ENCODE data around the gene PLEKHG2. TPM values are rescaled to one million over a fixed set of nuclear protein-coding genes. Genes with fewer than 3 reads are reported as not detected.

PLEKHG2 gene
- total and polyA plus RNA-seq, 4 donors = 2.1 to 4.5 (median 3.0) TPM

DNA sequence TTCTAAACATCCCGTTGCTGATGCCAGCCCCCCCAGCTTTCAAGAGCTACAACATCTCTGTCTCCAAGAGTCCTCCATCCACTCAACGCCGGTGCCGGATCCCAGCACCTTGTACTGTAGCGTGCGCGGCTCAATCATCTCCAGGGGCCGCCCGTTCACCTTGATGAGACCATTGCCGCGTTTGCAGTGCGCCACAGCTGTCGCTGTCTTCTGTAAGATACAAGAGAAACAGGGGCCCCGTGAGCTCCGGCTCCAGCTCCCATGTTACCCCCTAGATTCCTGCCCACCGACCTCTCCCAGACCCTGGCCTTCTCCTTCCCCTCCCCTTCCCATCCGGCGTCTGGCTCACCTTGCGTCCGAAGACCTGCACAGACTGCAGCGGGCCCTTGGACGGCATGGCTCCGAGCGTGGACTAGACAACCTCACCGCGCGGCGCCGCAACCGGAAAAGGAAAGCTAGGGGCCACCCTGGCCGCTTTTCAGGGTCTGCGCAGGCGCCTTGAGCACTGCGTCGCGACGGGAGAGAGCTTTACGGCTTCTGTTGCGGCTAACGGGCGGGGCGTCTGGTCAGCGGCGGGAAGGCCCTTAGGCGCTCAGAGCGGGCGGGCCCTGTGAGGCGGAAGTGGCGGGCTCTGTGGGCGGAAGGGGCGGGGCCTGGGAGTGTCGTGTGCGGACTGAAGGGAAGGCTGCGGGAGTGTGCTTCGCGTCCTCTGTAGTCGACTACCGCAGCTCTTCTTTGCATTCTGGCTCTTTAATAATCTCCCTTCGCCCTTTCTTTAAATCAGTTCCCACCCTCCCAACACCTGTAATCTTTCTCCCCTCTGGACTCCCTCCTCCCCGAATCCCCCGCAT, 23.3 kb downstream of the PLEKHG2 start, which contains the start of gene RPS16 (continued):
- TF ChIP-seq, protein P1, sequence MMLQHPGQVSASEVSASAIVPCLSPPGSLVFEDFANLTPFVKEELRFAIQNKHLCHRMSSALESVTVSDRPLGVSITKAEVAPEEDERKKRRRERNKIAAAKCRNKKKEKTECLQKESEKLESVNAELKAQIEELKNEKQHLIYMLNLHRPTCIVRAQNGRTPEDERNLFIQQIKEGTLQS (IDR thresholded peaks at IDR 0.05) = no peak

DNA sequence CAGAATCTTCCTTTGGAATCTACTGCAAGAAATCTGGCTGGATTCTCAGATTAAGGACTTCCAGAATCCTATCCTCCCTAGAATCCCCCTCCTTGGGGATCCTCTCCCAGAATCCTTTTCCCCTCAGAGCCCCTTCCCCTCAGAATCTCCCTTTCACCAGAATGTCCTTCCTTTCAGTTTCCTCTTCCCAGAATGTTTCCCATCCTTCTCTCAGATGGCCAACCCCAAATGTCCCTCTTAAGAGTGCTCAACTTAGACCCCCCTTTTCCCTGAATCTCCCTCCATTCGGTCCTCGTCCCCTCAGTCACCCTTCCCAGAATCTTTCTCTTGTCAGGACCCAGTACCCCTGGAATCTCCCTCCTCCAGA, 23.9 kb downstream of the PLEKHG2 start:
- Histone ChIP-seq H3K27me3 (ENCODE audit: control insufficient read depth in 4 of 4, insufficient read depth in 4 of 4, low read length in 3 of 4) (no peaks in the 10 kb centered on the region), H3K9ac (ENCODE audit: low read depth in 1 of 2, low read length in 2 of 2) (peak overlapping the region; percentile 86 to 91), H3K4me1 (ENCODE audit: control insufficient read depth in 4 of 4, insufficient read depth in 4 of 4, low read length in 3 of 4) (peaks cover 4 to 32% (median 17%) of the 10 kb centered on the region in 4 donors), H3K9me3 (ENCODE audit: control insufficient read depth in 4 of 4, low read length in 3 of 4) (no peaks in the 10 kb centered on the region), H3K27ac (ENCODE audit: low read depth in 1 of 2, low read length in 2 of 2) (peak overlapping the region; percentile 79 to 81), H3K36me3 (ENCODE audit: control insufficient read depth in 4 of 4, insufficient read depth in 3 of 4, low read depth in 1 of 4, low read length in 3 of 4) (peaks cover 15 to 24% (median 17%) of the 10 kb centered on the region in 4 donors), H3K4me3 (ENCODE audit: low read depth in 1 of 3, low read length in 3 of 3) (peak overlapping the region; percentile 56 to 62 (median 58))
- TF ChIP-seq FOXA1 (IDR thresholded peaks at IDR 0.05) = no peak
- TF ChIP-seq, protein P2, sequence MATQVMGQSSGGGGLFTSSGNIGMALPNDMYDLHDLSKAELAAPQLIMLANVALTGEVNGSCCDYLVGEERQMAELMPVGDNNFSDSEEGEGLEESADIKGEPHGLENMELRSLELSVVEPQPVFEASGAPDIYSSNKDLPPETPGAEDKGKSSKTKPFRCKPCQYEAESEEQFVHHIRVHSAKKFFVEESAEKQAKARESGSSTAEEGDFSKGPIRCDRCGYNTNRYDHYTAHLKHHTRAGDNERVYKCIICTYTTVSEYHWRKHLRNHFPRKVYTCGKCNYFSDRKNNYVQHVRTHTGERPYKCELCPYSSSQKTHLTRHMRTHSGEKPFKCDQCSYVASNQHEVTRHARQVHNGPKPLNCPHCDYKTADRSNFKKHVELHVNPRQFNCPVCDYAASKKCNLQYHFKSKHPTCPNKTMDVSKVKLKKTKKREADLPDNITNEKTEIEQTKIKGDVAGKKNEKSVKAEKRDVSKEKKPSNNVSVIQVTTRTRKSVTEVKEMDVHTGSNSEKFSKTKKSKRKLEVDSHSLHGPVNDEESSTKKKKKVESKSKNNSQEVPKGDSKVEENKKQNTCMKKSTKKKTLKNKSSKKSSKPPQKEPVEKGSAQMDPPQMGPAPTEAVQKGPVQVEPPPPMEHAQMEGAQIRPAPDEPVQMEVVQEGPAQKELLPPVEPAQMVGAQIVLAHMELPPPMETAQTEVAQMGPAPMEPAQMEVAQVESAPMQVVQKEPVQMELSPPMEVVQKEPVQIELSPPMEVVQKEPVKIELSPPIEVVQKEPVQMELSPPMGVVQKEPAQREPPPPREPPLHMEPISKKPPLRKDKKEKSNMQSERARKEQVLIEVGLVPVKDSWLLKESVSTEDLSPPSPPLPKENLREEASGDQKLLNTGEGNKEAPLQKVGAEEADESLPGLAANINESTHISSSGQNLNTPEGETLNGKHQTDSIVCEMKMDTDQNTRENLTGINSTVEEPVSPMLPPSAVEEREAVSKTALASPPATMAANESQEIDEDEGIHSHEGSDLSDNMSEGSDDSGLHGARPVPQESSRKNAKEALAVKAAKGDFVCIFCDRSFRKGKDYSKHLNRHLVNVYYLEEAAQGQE (IDR thresholded peaks at IDR 0.05) = no peak
- TF ChIP-seq HNF4G (IDR thresholded peaks at IDR 0.05) = no peak
- no peak for TF ChIP-seq RXRA (IDR thresholded peaks at IDR 0.05)
- TF ChIP-seq, protein P3, sequence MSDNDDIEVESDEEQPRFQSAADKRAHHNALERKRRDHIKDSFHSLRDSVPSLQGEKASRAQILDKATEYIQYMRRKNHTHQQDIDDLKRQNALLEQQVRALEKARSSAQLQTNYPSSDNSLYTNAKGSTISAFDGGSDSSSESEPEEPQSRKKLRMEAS (IDR thresholded peaks at IDR 0.05) = no peak
- TF ChIP-seq, protein P4, sequence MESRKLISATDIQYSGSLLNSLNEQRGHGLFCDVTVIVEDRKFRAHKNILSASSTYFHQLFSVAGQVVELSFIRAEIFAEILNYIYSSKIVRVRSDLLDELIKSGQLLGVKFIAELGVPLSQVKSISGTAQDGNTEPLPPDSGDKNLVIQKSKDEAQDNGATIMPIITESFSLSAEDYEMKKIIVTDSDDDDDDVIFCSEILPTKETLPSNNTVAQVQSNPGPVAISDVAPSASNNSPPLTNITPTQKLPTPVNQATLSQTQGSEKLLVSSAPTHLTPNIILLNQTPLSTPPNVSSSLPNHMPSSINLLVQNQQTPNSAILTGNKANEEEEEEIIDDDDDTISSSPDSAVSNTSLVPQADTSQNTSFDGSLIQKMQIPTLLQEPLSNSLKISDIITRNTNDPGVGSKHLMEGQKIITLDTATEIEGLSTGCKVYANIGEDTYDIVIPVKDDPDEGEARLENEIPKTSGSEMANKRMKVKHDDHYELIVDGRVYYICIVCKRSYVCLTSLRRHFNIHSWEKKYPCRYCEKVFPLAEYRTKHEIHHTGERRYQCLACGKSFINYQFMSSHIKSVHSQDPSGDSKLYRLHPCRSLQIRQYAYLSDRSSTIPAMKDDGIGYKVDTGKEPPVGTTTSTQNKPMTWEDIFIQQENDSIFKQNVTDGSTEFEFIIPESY (IDR thresholded peaks at IDR 0.05) = no peak
- no peak for TF ChIP-seq SP1 (IDR thresholded peaks at IDR 0.05)
- DNase-seq (ENCODE audit: low spot score) = no peak
- WGBS = 9% methylated on average over 2 of the region's 2 CpGs

DNA sequence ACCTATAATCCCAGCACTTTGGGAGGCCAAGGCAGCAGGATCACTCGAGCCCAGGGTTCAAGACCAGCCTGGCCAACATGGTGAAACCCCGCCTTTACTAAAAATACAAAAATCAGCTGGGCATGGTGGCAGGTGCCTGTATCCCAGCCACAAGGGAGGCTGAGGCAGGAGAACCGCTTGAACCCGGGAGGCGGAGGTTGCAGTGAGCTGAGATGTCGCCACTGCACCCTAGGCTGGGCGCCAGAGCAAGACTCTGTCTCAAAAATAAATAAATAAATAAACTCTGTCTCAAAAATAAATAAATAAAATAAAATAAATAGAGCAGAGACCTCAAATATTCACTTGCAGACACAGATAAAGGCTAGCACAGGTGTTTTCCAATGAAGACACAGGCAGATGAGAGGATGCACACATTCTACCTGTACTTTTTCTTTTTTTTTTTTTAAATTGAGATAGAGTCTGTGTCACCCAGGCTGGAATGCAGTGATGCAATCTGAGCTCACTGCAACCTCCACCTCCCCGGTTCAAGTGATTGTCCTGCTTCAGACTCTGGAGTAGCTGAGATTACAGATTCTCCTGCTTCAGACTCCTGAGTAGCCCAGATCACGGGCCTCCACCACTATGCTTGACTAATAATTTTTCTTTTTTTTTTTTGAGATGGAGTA, 25.9 kb downstream of the PLEKHG2 start:
- DNase-seq (ENCODE audit: low spot score) = no peak
- no peaks in the 10 kb centered on the region for H3K27me3 ChIP-seq (ENCODE audit: control insufficient read depth in 4 of 4, insufficient read depth in 4 of 4, low read length in 3 of 4)
- no peak overlapping the region for H3K9ac ChIP-seq (ENCODE audit: low read depth in 1 of 2, low read length in 2 of 2)
- H3K4me3 ChIP-seq (ENCODE audit: low read depth in 1 of 3, low read length in 3 of 3) = no peak overlapping the region
- WGBS = 82% methylated on average over 9 of the region's 9 CpGs
- no peak overlapping the region for H3K27ac ChIP-seq (ENCODE audit: low read depth in 1 of 2, low read length in 2 of 2)
- no peaks in the 10 kb centered on the region for H3K9me3 ChIP-seq (ENCODE audit: control insufficient read depth in 4 of 4, low read length in 3 of 4)
- TF ChIP-seq GABPA (IDR thresholded peaks at IDR 0.05 in 1 of 2, conservative IDR thresholded peaks at IDR 0.05 in 1 of 2) = no peak
- TF ChIP-seq EGR1 (IDR thresholded peaks at IDR 0.05; ENCODE audit: low read depth in 2 of 2) = no peak
- no peak for TF ChIP-seq RAD21 (IDR thresholded peaks at IDR 0.05)
- TF ChIP-seq TAF1 (conservative IDR thresholded peaks at IDR 0.05) = no peak
- no peak for TF ChIP-seq HNF4G (IDR thresholded peaks at IDR 0.05)
- no peak for TF ChIP-seq SP1 (IDR thresholded peaks at IDR 0.05)
- TF ChIP-seq FOXA1 (IDR thresholded peaks at IDR 0.05) = no peak
- TF ChIP-seq, protein P2 (IDR thresholded peaks at IDR 0.05) = no peak
- no peak for TF ChIP-seq RXRA (IDR thresholded peaks at IDR 0.05)
- TF ChIP-seq, protein P5, sequence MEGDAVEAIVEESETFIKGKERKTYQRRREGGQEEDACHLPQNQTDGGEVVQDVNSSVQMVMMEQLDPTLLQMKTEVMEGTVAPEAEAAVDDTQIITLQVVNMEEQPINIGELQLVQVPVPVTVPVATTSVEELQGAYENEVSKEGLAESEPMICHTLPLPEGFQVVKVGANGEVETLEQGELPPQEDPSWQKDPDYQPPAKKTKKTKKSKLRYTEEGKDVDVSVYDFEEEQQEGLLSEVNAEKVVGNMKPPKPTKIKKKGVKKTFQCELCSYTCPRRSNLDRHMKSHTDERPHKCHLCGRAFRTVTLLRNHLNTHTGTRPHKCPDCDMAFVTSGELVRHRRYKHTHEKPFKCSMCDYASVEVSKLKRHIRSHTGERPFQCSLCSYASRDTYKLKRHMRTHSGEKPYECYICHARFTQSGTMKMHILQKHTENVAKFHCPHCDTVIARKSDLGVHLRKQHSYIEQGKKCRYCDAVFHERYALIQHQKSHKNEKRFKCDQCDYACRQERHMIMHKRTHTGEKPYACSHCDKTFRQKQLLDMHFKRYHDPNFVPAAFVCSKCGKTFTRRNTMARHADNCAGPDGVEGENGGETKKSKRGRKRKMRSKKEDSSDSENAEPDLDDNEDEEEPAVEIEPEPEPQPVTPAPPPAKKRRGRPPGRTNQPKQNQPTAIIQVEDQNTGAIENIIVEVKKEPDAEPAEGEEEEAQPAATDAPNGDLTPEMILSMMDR (IDR thresholded peaks at IDR 0.05; ENCODE audit: low read depth, low read length, missing input control) = no peak
- peaks cover 4 to 11% (median 6%) of the 10 kb centered on the region in 4 donors for H3K36me3 ChIP-seq (ENCODE audit: control insufficient read depth in 4 of 4, insufficient read depth in 3 of 4, low read depth in 1 of 4, low read length in 3 of 4)
- peaks cover 4 to 32% (median 17%) of the 10 kb centered on the region in 4 donors for H3K4me1 ChIP-seq (ENCODE audit: control insufficient read depth in 4 of 4, insufficient read depth in 4 of 4, low read length in 3 of 4)
